CD14-positive monocyte (primary cell): ENCODE data around the gene SCNN1B. TPM values are rescaled to one million over a fixed set of nuclear protein-coding genes. Genes with fewer than 3 reads are reported as not detected.

ENCODE experiments used
- DNase-seq, 3 donors: peaks; one replicate each; pipeline ENCODE4 v3.0.0-alpha.2; 2011 to 2022
- H2AFZ ChIP-seq: 2 replicates; pipeline ENCODE4 v1.6.0; 2012; ENCODE audit warnings: mild to moderate bottlenecking, low read depth, low read length, inconsistent platforms; ENCODE audit not compliant: insufficient read depth, poor library complexity, severe bottlenecking
- H3K27ac ChIP-seq, 2 donors: 1 replicate in 1 of 2; 2 replicates in 1 of 2; pipeline ENCODE4 v1.5.1; 2012 to 2013; ENCODE audit warnings: low read length in 2 of 2, control low read depth in 1 of 2, inconsistent platforms in 1 of 2, low read depth in 1 of 2, mild to moderate bottlenecking in 1 of 2
- H3K27me3 ChIP-seq, 2 donors: one replicate each; pipeline versions ENCODE4 v1.6.0 to v1.6.1; 2011 to 2013; ENCODE audit warnings: low read length in 2 of 2; ENCODE audit not compliant: control insufficient read depth in 2 of 2, insufficient read depth in 2 of 2
- H3K36me3 ChIP-seq, 2 donors: replicated peaks in 1 of 2; 1 replicate in 1 of 2; 2 replicates in 1 of 2; pipeline versions ENCODE4 v1.5.1 to v1.6.1; 2012 to 2013; ENCODE audit warnings: low read length in 2 of 2, control low read depth in 1 of 2, inconsistent platforms in 1 of 2, mild to moderate bottlenecking in 1 of 2; ENCODE audit not compliant: insufficient read depth in 2 of 2, control insufficient read depth in 1 of 2
- H3K4me1 ChIP-seq, 2 donors: 1 replicate in 1 of 2; 2 replicates in 1 of 2; pipeline versions ENCODE4 v1.5.1 to v1.6.1; 2012 to 2013; ENCODE audit warnings: low read length in 2 of 2, control low read depth in 1 of 2, inconsistent platforms in 1 of 2, mild to moderate bottlenecking in 1 of 2, moderate library complexity in 1 of 2; ENCODE audit not compliant: insufficient read depth in 2 of 2, control insufficient read depth in 1 of 2
- H3K4me2 ChIP-seq: replicated peaks from 2 replicates; pipeline ENCODE3; 2012; ENCODE audit warnings: low read length, moderate library complexity, mild to moderate bottlenecking; ENCODE audit not compliant: poor library complexity, severe bottlenecking; ENCODE audit errors: extremely low read depth
- H3K4me3 ChIP-seq, 3 experiments: fragments of 200-600 bp in 1 of 3; sonication (generic) in 1 of 3; replicated peaks in 1 of 3; 1 replicate in 2 of 3; 2 replicates in 1 of 3; pipeline ENCODE4 v1.5.1; 2011 to 2013; ENCODE audit warnings: low read length in 3 of 3, mild to moderate bottlenecking in 3 of 3, control low read depth in 2 of 3, low read depth in 2 of 3, inconsistent platforms in 1 of 3, moderate library complexity in 1 of 3
- H3K79me2 ChIP-seq: 2 replicates; pipeline ENCODE4 v1.6.0; 2012; ENCODE audit warnings: mild to moderate bottlenecking, control low read depth, inconsistent platforms, low read length, moderate library complexity; ENCODE audit not compliant: insufficient read depth
- H3K9ac ChIP-seq: 2 replicates; pipeline ENCODE4 v1.6.0; 2017; ENCODE audit warnings: low read length, mild to moderate bottlenecking; ENCODE audit not compliant: insufficient read depth, poor library complexity, severe bottlenecking
- H3K9me3 ChIP-seq, 2 donors: replicated peaks in 1 of 2; 1 replicate in 1 of 2; 2 replicates in 1 of 2; pipeline versions ENCODE4 v1.5.1 to v1.6.1; 2012 to 2013; ENCODE audit warnings: low read length in 2 of 2, control low read depth in 1 of 2; ENCODE audit not compliant: control insufficient read depth in 1 of 2, insufficient read depth in 1 of 2
- H4K20me1 ChIP-seq: 2 replicates; pipeline ENCODE4 v1.6.0; 2012; ENCODE audit warnings: mild to moderate bottlenecking, low read length, control low read depth, moderate library complexity; ENCODE audit not compliant: insufficient read depth
- H3K27ac Mint-ChIP-seq, 7 donors: one replicate each; pipeline ENCODE4 v1.8.0; 2020; ENCODE audit warnings: mild to moderate bottlenecking in 7 of 7, mixed read lengths in 7 of 7, moderate library complexity in 6 of 7, inconsistent platforms in 2 of 7
- H3K27me3 Mint-ChIP-seq, 3 donors: one replicate each; pipeline ENCODE4 v1.8.0; 2021 to 2022; ENCODE audit warnings: low read depth in 3 of 3, mild to moderate bottlenecking in 3 of 3, mixed read lengths in 3 of 3, moderate library complexity in 3 of 3, inconsistent platforms in 1 of 3
- H3K36me3 Mint-ChIP-seq, 2 donors: one replicate each; pipeline ENCODE4 v1.8.0; 2020; ENCODE audit warnings: mixed read lengths in 2 of 2, inconsistent platforms in 1 of 2, mild to moderate bottlenecking in 1 of 2
- H3K4me1 Mint-ChIP-seq: one replicate; pipeline ENCODE4 v1.8.0; 2020; ENCODE audit warnings: mild to moderate bottlenecking, mixed read lengths
- H3K4me3 Mint-ChIP-seq, 2 donors: one replicate each; pipeline ENCODE4 v1.8.0; 2020; ENCODE audit warnings: mild to moderate bottlenecking in 2 of 2, mixed read lengths in 2 of 2, moderate library complexity in 1 of 2
- H3K9me3 Mint-ChIP-seq, 7 donors: one replicate each; pipeline ENCODE4 v1.8.0; 2020 to 2022; ENCODE audit warnings: mixed read lengths in 7 of 7, mild to moderate bottlenecking in 6 of 7, moderate library complexity in 6 of 7, inconsistent platforms in 2 of 7
- WGBS: methylation state at CpG from one replicate; pipeline ENCODE4 v1.1.5; 2013; ENCODE audit warnings: missing lambda C conversion rate; ENCODE audit not compliant: insufficient coverage; 5-methylcytosine and 5-hydroxymethylcytosine counted together
- intact Hi-C, 2 donors: fragments of 100-400 bp; cut with micrococcal nuclease; formaldehyde crosslinking; loops; one replicate each; pipeline versions ENCODE4 v1.15.0 to v1.15.1; 2023
- polyA plus RNA-seq, 3 donors: library from polyadenylated mRNA; depleted of rRNA in 1 of 3; unstranded in 2 of 3; stranded (reverse) in 1 of 3; fragments of 300-500 nt in 2 of 3; fragments of >200 nt in 1 of 3; fragmentation: Illumina TruSeq in 2 of 3; gene quantifications; 1 replicate in 2 of 3; 2 replicates in 1 of 3; pipeline ENCODE4 v1.2.3, GENCODE V29; 2012 to 2021
- TF ChIP-seq, protein P1 (sequence below): fragments of 200-600 bp; IDR thresholded peaks from one replicate; pipeline ENCODE4 v1.8.0; 2022; ENCODE audit warnings: antibody characterized with exemption, mild to moderate bottlenecking

The SCNN1B gene
- polyA plus RNA-seq, 3 donors, result not detected

DNA sequence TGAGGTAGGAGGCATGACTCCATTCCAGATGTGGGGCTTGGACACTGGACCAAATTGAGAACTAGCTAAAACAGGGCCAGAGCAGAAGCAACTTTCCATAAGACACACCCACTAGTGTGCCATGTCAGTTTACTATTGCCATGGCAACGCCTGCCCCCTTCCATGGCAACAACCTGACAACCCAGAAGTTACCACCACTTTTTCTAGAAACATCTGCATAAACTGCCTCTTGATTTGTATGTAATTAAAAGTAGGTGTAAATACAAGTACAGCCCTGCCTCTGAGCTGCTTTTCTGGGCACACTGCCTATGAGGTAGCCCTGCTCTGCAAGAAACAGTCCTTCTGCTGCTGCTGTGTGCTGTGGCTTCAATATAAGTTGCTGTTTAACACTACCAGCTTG lies 19.5 kb upstream of the SCNN1B start:
- Mint-ChIP-seq H3K4me1 (no peaks in the 10 kb centered on the region), H3K27me3 (peaks cover 6 to 16% (median 9%) of the 10 kb centered on the region in 3 donors), H3K4me3 (no peak overlapping the region), H3K27ac (peak overlapping the region in 1 of 7 donors; percentile 35), H3K36me3 (no peaks in the 10 kb centered on the region), H3K9me3 (peaks cover 0 to 7% (median 3%) of the 10 kb centered on the region in 7 donors)
- WGBS, result no CpG with 5 or more reads among the region's 1 CpG
- Histone ChIP-seq H3K4me3 (no peak overlapping the region), H3K9ac (no peak overlapping the region), H2AFZ (no peak overlapping the region), H3K36me3 (no peaks in the 10 kb centered on the region), H3K27ac (no peak overlapping the region), H3K79me2 (no peaks in the 10 kb centered on the region), H3K9me3 (no peaks in the 10 kb centered on the region), H3K27me3 (no peaks in the 10 kb centered on the region), H4K20me1 (no peaks in the 10 kb centered on the region), H3K4me1 (no peaks in the 10 kb centered on the region), H3K4me2 (no peak overlapping the region)
- TF ChIP-seq, protein P1, sequence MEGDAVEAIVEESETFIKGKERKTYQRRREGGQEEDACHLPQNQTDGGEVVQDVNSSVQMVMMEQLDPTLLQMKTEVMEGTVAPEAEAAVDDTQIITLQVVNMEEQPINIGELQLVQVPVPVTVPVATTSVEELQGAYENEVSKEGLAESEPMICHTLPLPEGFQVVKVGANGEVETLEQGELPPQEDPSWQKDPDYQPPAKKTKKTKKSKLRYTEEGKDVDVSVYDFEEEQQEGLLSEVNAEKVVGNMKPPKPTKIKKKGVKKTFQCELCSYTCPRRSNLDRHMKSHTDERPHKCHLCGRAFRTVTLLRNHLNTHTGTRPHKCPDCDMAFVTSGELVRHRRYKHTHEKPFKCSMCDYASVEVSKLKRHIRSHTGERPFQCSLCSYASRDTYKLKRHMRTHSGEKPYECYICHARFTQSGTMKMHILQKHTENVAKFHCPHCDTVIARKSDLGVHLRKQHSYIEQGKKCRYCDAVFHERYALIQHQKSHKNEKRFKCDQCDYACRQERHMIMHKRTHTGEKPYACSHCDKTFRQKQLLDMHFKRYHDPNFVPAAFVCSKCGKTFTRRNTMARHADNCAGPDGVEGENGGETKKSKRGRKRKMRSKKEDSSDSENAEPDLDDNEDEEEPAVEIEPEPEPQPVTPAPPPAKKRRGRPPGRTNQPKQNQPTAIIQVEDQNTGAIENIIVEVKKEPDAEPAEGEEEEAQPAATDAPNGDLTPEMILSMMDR, result no peak
- intact Hi-C loops, result no loop called here
- DNase-seq, result no peak

DNA sequence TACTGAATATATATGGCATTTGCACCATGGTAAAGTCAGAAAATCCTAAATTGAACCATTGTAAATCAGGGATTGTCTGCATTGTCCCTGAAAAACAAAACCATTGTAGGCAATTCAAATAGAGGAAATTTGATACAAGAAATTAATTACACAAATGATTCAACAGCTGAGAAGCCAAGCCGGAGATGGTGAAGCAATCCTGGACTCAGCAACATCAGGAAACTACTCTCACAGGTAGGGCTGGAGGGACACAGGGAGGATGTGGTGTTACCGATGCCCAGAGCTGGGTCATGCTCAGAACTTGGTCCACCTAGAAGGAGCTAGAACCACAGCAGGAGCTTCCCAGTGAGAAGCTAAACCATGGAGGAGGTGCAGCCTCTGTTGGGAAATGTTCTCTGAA lies 18.5 kb upstream of the SCNN1B start:
- Histone ChIP-seq H3K27ac (no peak overlapping the region), H3K9me3 (peaks cover 7 to 9% of the 10 kb centered on the region in 2 donors), H3K27me3 (no peaks in the 10 kb centered on the region), H3K4me1 (no peaks in the 10 kb centered on the region), H3K4me2 (no peak overlapping the region), H4K20me1 (no peaks in the 10 kb centered on the region), H3K9ac (no peak overlapping the region), H3K4me3 (no peak overlapping the region), H2AFZ (no peak overlapping the region), H3K79me2 (no peaks in the 10 kb centered on the region), H3K36me3 (no peaks in the 10 kb centered on the region)
- intact Hi-C loops, result no loop called here
- H3K4me3 Mint-ChIP-seq, result no peak overlapping the region
- TF ChIP-seq, protein P1, result no peak
- peaks cover 1 to 13% (median 8%) of the 10 kb centered on the region in 7 donors for H3K9me3 Mint-ChIP-seq
- H3K27me3 Mint-ChIP-seq, result peaks cover 3 to 13% (median 9%) of the 10 kb centered on the region in 3 donors
- peaks cover 1% of the 10 kb centered on the region for H3K4me1 Mint-ChIP-seq
- no peaks in the 10 kb centered on the region for H3K36me3 Mint-ChIP-seq
- 71% methylated on average over 1 of the region's 2 CpGs for WGBS
- no peak overlapping the region for H3K27ac Mint-ChIP-seq
- no peak for DNase-seq
